ENCODE data around the gene UQCRFS1. TPM values are rescaled to one million over a fixed set of nuclear protein-coding genes. Genes with fewer than 3 reads are reported as not detected.
A peak's percentile ranks its signal among the peaks of the same experiment; 100 is the strongest.
"Not testable (repeated sequence)": the region's sequence is repeated elsewhere in the genome, so short reads cannot be mapped to it uniquely, and the experiment has no call there.

The UQCRFS1 gene
- total RNA-seq, 1 experiment from 2014 or later = 35.2 TPM

GRCh38 chr19:29212356-29212647, 649 bp downstream of the UQCRFS1 start:
- ChIA-PET POLR2A (ENCODE audit: unreplicated experiment) (interaction anchor here (0.7 kb wide), 1 partner anchor 9 kb away, joined by 24 read pairs; no protein-coding TSS in a partner anchor), CTCF (no interaction called here)
- peak overlapping the region; percentile 99 for H2AFZ ChIP-seq
- intact Hi-C loops (cut with micrococcal nuclease; ENCODE audit: unreplicated experiment) = no loop called here
- peaks cover 17% of the 10 kb centered on the region for H3K27me3 ChIP-seq (ENCODE audit: insufficient read depth, low read depth)
- H3K27ac ChIP-seq = peak overlapping the region; percentile 40; the same call in 1 of the 2 replicates
- DNase-seq = no peak
- H3K79me2 ChIP-seq (ENCODE audit: low read depth) = peaks cover 51% of the 10 kb centered on the region
- no TSS peak for BruUV-seq (replicated peaks)
- no peaks in the 10 kb centered on the region for H3K9me2 ChIP-seq (ENCODE audit: insufficient read depth)
- peaks cover 9% of the 10 kb centered on the region for H3K36me3 ChIP-seq (ENCODE audit: low read depth)
- peak overlapping the region; percentile 100 for H3K4me3 ChIP-seq
- peaks cover 14% of the 10 kb centered on the region; the same call in 1 of the 2 replicates for H3K4me1 ChIP-seq (replicated peaks; ENCODE audit: insufficient read depth)
- peak overlapping the region; percentile 98 for H3K4me2 ChIP-seq
- TF ChIP-seq EZH2 (IDR thresholded peaks at IDR 0.05; ENCODE audit: low read depth) (no peak), CTCF (conservative IDR thresholded peaks at IDR 0.05) (no peak)
- peaks cover 3% of the 10 kb centered on the region; the same call in 1 of the 2 replicates for H3F3A ChIP-seq (ENCODE audit: insufficient read depth, low read depth)
- H4K20me1 ChIP-seq (ENCODE audit: insufficient read depth) = peaks cover 44% of the 10 kb centered on the region
- no peaks in the 10 kb centered on the region for H3K9me3 ChIP-seq (ENCODE audit: insufficient read depth, low read depth)

GRCh38 chr19:29211562-29212355, 1.2 kb downstream of the UQCRFS1 start:
- H3K4me2 ChIP-seq = peak overlapping the region; percentile 98
- peaks cover 3% of the 10 kb centered on the region; the same call in 1 of the 2 replicates for H3F3A ChIP-seq (ENCODE audit: insufficient read depth, low read depth)
- BruUV-seq (replicated peaks) = TSS peak; percentile 64
- H3K27me3 ChIP-seq (ENCODE audit: insufficient read depth, low read depth) = peaks cover 13% of the 10 kb centered on the region
- intact Hi-C loops (cut with micrococcal nuclease; ENCODE audit: unreplicated experiment) = no loop called here
- peaks cover 14% of the 10 kb centered on the region; the same call in 1 of the 2 replicates for H3K4me1 ChIP-seq (replicated peaks; ENCODE audit: insufficient read depth)
- CTCF ChIA-PET = no interaction called here
- peak overlapping the region; percentile 100 for H3K4me3 ChIP-seq
- TF ChIP-seq CTCF (conservative IDR thresholded peaks at IDR 0.05) (no peak), EZH2 (IDR thresholded peaks at IDR 0.05; ENCODE audit: low read depth) (no peak)
- H3K9me3 ChIP-seq (ENCODE audit: insufficient read depth, low read depth) = no peaks in the 10 kb centered on the region
- H3K36me3 ChIP-seq (ENCODE audit: low read depth) = peaks cover 9% of the 10 kb centered on the region
- POLR2A ChIA-PET (ENCODE audit: unreplicated experiment) = interaction anchor here (0.7 kb wide), 1 partner anchor 8 kb away, joined by 24 read pairs; no protein-coding TSS in a partner anchor
- H3K27ac ChIP-seq = peak overlapping the region; percentile 40; the same call in 1 of the 2 replicates
- peak overlapping the region; percentile 99 for H2AFZ ChIP-seq
- H3K9me2 ChIP-seq (ENCODE audit: insufficient read depth) = no peaks in the 10 kb centered on the region
- peaks cover 47% of the 10 kb centered on the region for H4K20me1 ChIP-seq (ENCODE audit: insufficient read depth)
- DNase-seq = no peak
- H3K79me2 ChIP-seq (ENCODE audit: low read depth) = peaks cover 51% of the 10 kb centered on the region

GRCh38 chr19:29211041-29211440, 1.9 kb downstream of the UQCRFS1 start:
- H3F3A ChIP-seq (ENCODE audit: insufficient read depth, low read depth); CTCF ChIA-PET; BruUV-seq (replicated peaks); H3K9me3 ChIP-seq (ENCODE audit: insufficient read depth, low read depth); H2AFZ ChIP-seq; H3K36me3 ChIP-seq (ENCODE audit: low read depth); POLR2A ChIA-PET (ENCODE audit: unreplicated experiment); DNase-seq; H3K27ac ChIP-seq; H3K9me2 ChIP-seq (ENCODE audit: insufficient read depth); intact Hi-C loops (cut with micrococcal nuclease; ENCODE audit: unreplicated experiment); H3K27me3 ChIP-seq (ENCODE audit: insufficient read depth, low read depth): not testable (repeated sequence)
- peaks cover 14% of the 10 kb centered on the region; the same call in 1 of the 2 replicates for H3K4me1 ChIP-seq (replicated peaks; ENCODE audit: insufficient read depth)
- peaks cover 51% of the 10 kb centered on the region for H3K79me2 ChIP-seq (ENCODE audit: low read depth)
- peak overlapping the region; percentile 100; the same call in 1 of the 2 replicates for H3K4me3 ChIP-seq
- peak overlapping the region; percentile 98 for H3K4me2 ChIP-seq
- H4K20me1 ChIP-seq (ENCODE audit: insufficient read depth) = peaks cover 53% of the 10 kb centered on the region

GRCh38 chr19:29210502-29210901, 2.4 kb downstream of the UQCRFS1 start:
- H3K27ac ChIP-seq; intact Hi-C loops (cut with micrococcal nuclease; ENCODE audit: unreplicated experiment); H3K4me3 ChIP-seq; H3K4me2 ChIP-seq; POLR2A ChIA-PET (ENCODE audit: unreplicated experiment); H3F3A ChIP-seq (ENCODE audit: insufficient read depth, low read depth); H3K36me3 ChIP-seq (ENCODE audit: low read depth); H2AFZ ChIP-seq; H3K9me2 ChIP-seq (ENCODE audit: insufficient read depth); BruUV-seq (replicated peaks); H3K27me3 ChIP-seq (ENCODE audit: insufficient read depth, low read depth); DNase-seq; CTCF ChIA-PET; H3K9me3 ChIP-seq (ENCODE audit: insufficient read depth, low read depth): not testable (repeated sequence)
- H3K4me1 ChIP-seq (replicated peaks; ENCODE audit: insufficient read depth) = peaks cover 14% of the 10 kb centered on the region; the same call in 1 of the 2 replicates
- H4K20me1 ChIP-seq (ENCODE audit: insufficient read depth) = peaks cover 57% of the 10 kb centered on the region
- H3K79me2 ChIP-seq (ENCODE audit: low read depth) = peaks cover 51% of the 10 kb centered on the region

GRCh38 chr19:29207403-29208187, 5.4 kb downstream of the UQCRFS1 start:
- H4K20me1 ChIP-seq (ENCODE audit: insufficient read depth) = peaks cover 66% of the 10 kb centered on the region
- CTCF ChIA-PET; H2AFZ ChIP-seq; H3K27ac ChIP-seq; H3K9me3 ChIP-seq (ENCODE audit: insufficient read depth, low read depth); DNase-seq; H3K9me2 ChIP-seq (ENCODE audit: insufficient read depth); intact Hi-C loops (cut with micrococcal nuclease; ENCODE audit: unreplicated experiment); H3K4me1 ChIP-seq (replicated peaks; ENCODE audit: insufficient read depth); H3K27me3 ChIP-seq (ENCODE audit: insufficient read depth, low read depth); H3K4me3 ChIP-seq; H3K36me3 ChIP-seq (ENCODE audit: low read depth); H3K4me2 ChIP-seq; BruUV-seq (replicated peaks); POLR2A ChIA-PET (ENCODE audit: unreplicated experiment): not testable (repeated sequence)
- peaks cover 48% of the 10 kb centered on the region for H3K79me2 ChIP-seq (ENCODE audit: low read depth)
- H3F3A ChIP-seq (ENCODE audit: insufficient read depth, low read depth) = peaks cover 15% of the 10 kb centered on the region; the same call in 1 of the 2 replicates

Data from PC-9 (cell line).